ENCODE measurements around the gene PIF1. TPM values are rescaled to one million over a fixed set of nuclear protein-coding genes. Genes with fewer than 3 reads are reported as not detected.

The PIF1 gene
- total RNA-seq, 1 experiment from 2014 or later: 43.5 TPM

- Histone ChIP-seq H3K4me1 (ENCODE audit: insufficient read depth, low read length) (no peaks in the 10 kb centered on the region), H3F3A (ENCODE audit: low read length, unreplicated experiment) (no peaks in the 10 kb centered on the region), H3K4me3 (ENCODE audit: low read length) (no peak overlapping the region), H2AFZ (ENCODE audit: low read length) (no peak overlapping the region), H3K9me2 (replicated peaks; ENCODE audit: low read length) (no peaks in the 10 kb centered on the region), H3K9me3 (ENCODE audit: low read length) (no peaks in the 10 kb centered on the region), H3K27me3 (ENCODE audit: low read length) (no peaks in the 10 kb centered on the region), H3K36me3 (ENCODE audit: low read depth, low read length) (no peaks in the 10 kb centered on the region), H3K9ac (ENCODE audit: low read length) (no peak overlapping the region), H4K20me1 (ENCODE audit: low read length) (no peaks in the 10 kb centered on the region), H3K4me2 (ENCODE audit: low read length) (no peak overlapping the region), H3K79me2 (ENCODE audit: low read length) (no peaks in the 10 kb centered on the region), H3K27ac (ENCODE audit: low read length) (no peak overlapping the region)
- ATAC-seq (no peak), DNase-seq (no peak)
- POLR2A ChIA-PET (ENCODE audit: unreplicated experiment): no interaction called here
- CTCF ChIA-PET: no interaction called here
- no TSS peak for BruUV-seq (replicated peaks)
- TF ChIP-seq CTCF (conservative IDR thresholded peaks at IDR 0.05; ENCODE audit: low read depth, low read length) (no peak), EZH2 (IDR thresholded peaks at IDR 0.05; ENCODE audit: low read length, unreplicated experiment) (no peak), EZH2phosphoT487 (IDR thresholded peaks at IDR 0.05; ENCODE audit: borderline replicate concordance, low read length) (no peak)
- intact Hi-C loops (cut with micrococcal nuclease): no loop called here
These were observed 25.5 kb upstream of the PIF1 start for GRCh38 chr15:64850778-64851502.

GRCh38 chr15:64847876-64848716, 22.6 kb upstream of the PIF1 start:
- Histone ChIP-seq H3K9me2 (replicated peaks; ENCODE audit: low read length) (no peaks in the 10 kb centered on the region), H3K4me3 (ENCODE audit: low read length) (no peak overlapping the region), H3K36me3 (ENCODE audit: low read depth, low read length) (no peaks in the 10 kb centered on the region), H3K27ac (ENCODE audit: low read length) (no peak overlapping the region), H3K4me2 (ENCODE audit: low read length) (no peak overlapping the region), H3K4me1 (ENCODE audit: insufficient read depth, low read length) (peaks cover 2% of the 10 kb centered on the region; the same call in 1 of the 2 replicates), H3F3A (ENCODE audit: low read length, unreplicated experiment) (no peaks in the 10 kb centered on the region), H3K9me3 (ENCODE audit: low read length) (no peaks in the 10 kb centered on the region), H3K27me3 (ENCODE audit: low read length) (no peaks in the 10 kb centered on the region), H3K79me2 (ENCODE audit: low read length) (no peaks in the 10 kb centered on the region), H4K20me1 (ENCODE audit: low read length) (no peaks in the 10 kb centered on the region), H3K9ac (ENCODE audit: low read length) (no peak overlapping the region), H2AFZ (ENCODE audit: low read length) (no peak overlapping the region)
- TF ChIP-seq EZH2phosphoT487 (IDR thresholded peaks at IDR 0.05; ENCODE audit: borderline replicate concordance, low read length): no peak
- no peak for TF ChIP-seq CTCF (conservative IDR thresholded peaks at IDR 0.05; ENCODE audit: low read depth, low read length)
- no peak for TF ChIP-seq EZH2 (IDR thresholded peaks at IDR 0.05; ENCODE audit: low read length, unreplicated experiment)
- POLR2A ChIA-PET (ENCODE audit: unreplicated experiment): no interaction called here
- no peak for DNase-seq
- no TSS peak for BruUV-seq (replicated peaks)
- CTCF ChIA-PET: no interaction called here
- ATAC-seq: no peak
- intact Hi-C loops (cut with micrococcal nuclease): no loop called here

- Histone ChIP-seq H3K27me3 (ENCODE audit: low read length) (no peaks in the 10 kb centered on the region), H3K4me1 (ENCODE audit: insufficient read depth, low read length) (peaks cover 8% of the 10 kb centered on the region; the same call in 1 of the 2 replicates), H3K9me2 (replicated peaks; ENCODE audit: low read length) (no peaks in the 10 kb centered on the region), H3K4me3 (ENCODE audit: low read length) (no peak overlapping the region), H3K9ac (ENCODE audit: low read length) (no peak overlapping the region), H4K20me1 (ENCODE audit: low read length) (no peaks in the 10 kb centered on the region), H3F3A (ENCODE audit: low read length, unreplicated experiment) (no peaks in the 10 kb centered on the region), H2AFZ (ENCODE audit: low read length) (no peak overlapping the region), H3K9me3 (ENCODE audit: low read length) (no peaks in the 10 kb centered on the region), H3K4me2 (ENCODE audit: low read length) (no peak overlapping the region), H3K79me2 (ENCODE audit: low read length) (no peaks in the 10 kb centered on the region; the same call in 1 of the 2 replicates), H3K36me3 (ENCODE audit: low read depth, low read length) (no peaks in the 10 kb centered on the region), H3K27ac (ENCODE audit: low read length) (no peak overlapping the region)
- ChIA-PET POLR2A (ENCODE audit: unreplicated experiment) (no interaction called here), CTCF (no interaction called here)
- DNase-seq (no peak), ATAC-seq (no peak)
- intact Hi-C loops (cut with micrococcal nuclease): no loop called here
- no TSS peak for BruUV-seq (replicated peaks)
- TF ChIP-seq EZH2phosphoT487 (IDR thresholded peaks at IDR 0.05; ENCODE audit: borderline replicate concordance, low read length): no peak
- no peak for TF ChIP-seq CTCF (conservative IDR thresholded peaks at IDR 0.05; ENCODE audit: low read depth, low read length)
- TF ChIP-seq EZH2 (IDR thresholded peaks at IDR 0.05; ENCODE audit: low read length, unreplicated experiment): no peak
These were observed 22.0 kb upstream of the PIF1 start for GRCh38 chr15:64847448-64847847.
